Heart left ventricle (tissue), 16 donors: ENCODE measurements around the gene MUC2. TPM values are rescaled to one million over a fixed set of nuclear protein-coding genes. Genes with fewer than 3 reads are reported as not detected.

Source experiments
- ATAC-seq, 4 donors: fragments of 200-7000 bp; cut with Tn5 transposase; one replicate each; pipeline ENCODE4 v1.9.1; 2020 to 2022; ENCODE audit warnings: moderate library complexity in 4 of 4, mild to moderate bottlenecking in 3 of 4, moderate number of reproducible peaks in 1 of 4
- DNase-seq, 5 donors: peaks; one replicate each; pipeline ENCODE4 v3.0.0-alpha.2; 2020
- H3K27ac ChIP-seq, 12 donors: fragments of 200-600 bp; sonication (generic) in 4 of 12; one replicate each; pipeline versions ENCODE4 v1.5.0 to v1.8.0; 2016 to 2022; ENCODE audit warnings: mild to moderate bottlenecking in 2 of 12
- H3K27me3 ChIP-seq, 9 donors: fragments of 200-600 bp; sonication (generic) in 2 of 9; one replicate each; pipeline versions ENCODE4 v1.5.1 to v1.8.0; 2016 to 2022; ENCODE audit warnings: mild to moderate bottlenecking in 3 of 9
- H3K36me3 ChIP-seq, 9 donors: fragments of 200-600 bp; sonication (generic) in 2 of 9; one replicate each; pipeline versions ENCODE4 v1.5.0 to v1.8.0; 2018 to 2022; ENCODE audit warnings: mild to moderate bottlenecking in 2 of 9
- H3K4me1 ChIP-seq, 12 donors: fragments of 200-600 bp; sonication (generic) in 4 of 12; one replicate each; pipeline versions ENCODE4 v1.5.0 to v1.8.0; 2016 to 2022; ENCODE audit warnings: mild to moderate bottlenecking in 3 of 12
- H3K4me3 ChIP-seq, 12 donors: fragments of 200-600 bp; sonication (generic) in 4 of 12; one replicate each; pipeline versions ENCODE4 v1.5.0 to v1.8.0; 2017 to 2022; ENCODE audit warnings: mild to moderate bottlenecking in 9 of 12, moderate library complexity in 4 of 12
- H3K9me3 ChIP-seq, 12 donors: fragments of 200-600 bp; sonication (generic) in 4 of 12; one replicate each; pipeline versions ENCODE4 v1.5.0 to v1.8.0; 2016 to 2022; ENCODE audit warnings: mild to moderate bottlenecking in 1 of 12
- POLR2A ChIP-seq, 2 donors: fragments of 450-650 bp; IDR thresholded peaks; one replicate each; pipeline ENCODE4 v1.6.1; 2017; ENCODE audit warnings: antibody characterized with exemption in 2 of 2, mild to moderate bottlenecking in 2 of 2, moderate library complexity in 2 of 2
- WGBS, 4 donors: extraction: QIAGEN DNeasy Blood & Tissue Kit in 2 of 4; methylation state at CpG; one replicate each; pipeline versions ENCODE4 v1.1.5 to v1.1.7; 2013 to 2018; 5-methylcytosine and 5-hydroxymethylcytosine counted together
- intact Hi-C, 10 donors: fragments of 100-400 bp; cut with DNase I; formaldehyde crosslinking; loops; one replicate each; pipeline versions ENCODE4 v1.11.1 to v1.14.2; 2022
- polyA plus RNA-seq, 2 donors: library from polyadenylated mRNA; stranded (reverse); fragments of 200-250 nt; gene quantifications; one replicate each; pipeline ENCODE4 v1.2.3, GENCODE V29; 2013
- total RNA-seq, 9 donors: library from RNA; depleted of rRNA in 2 of 9; stranded (reverse); fragments of >200 nt in 2 of 9; fragmentation: NEBNext Ultra II Directional in 3 of 9; extraction: Animal tissue kit (Norgen Biotek cat#: 25700) in 3 of 9; gene quantifications; one replicate each; pipeline versions ENCODE4 v1.1.0 to v1.2.4, GENCODE V29; 2016 to 2023
- TF ChIP-seq, protein P1 (sequence below), 12 donors: fragments of 200-600 bp; sonication (generic) in 4 of 12; IDR thresholded peaks; one replicate each; pipeline versions ENCODE4 v1.5.0 to v1.8.0; 2018 to 2022; ENCODE audit warnings: antibody characterized with exemption in 12 of 12, mild to moderate bottlenecking in 5 of 12
- donor health status: ischemic (EF 13 %, LVEDD 7.1; RV severe dilation, severe dysfunction).
- donor health status: healthy with polysubstance abuse.
- donor health status: DM: no; HTN: yes; CAD: no.
- donor health status: DM: no; HTN: no; CAD: no.
- donor health status: ischemic (EF 25% LVEDD 6.9; RV normal size, moderate dysfunction).
- donor health status: ischemic (EF 25% LVEDD 5.7; RV mildly dilated, moderate dysfunction).
- donor health status: healthy.
- donor health status: DM: yes; HTN: yes; CAD: no.
- donor health status: ischemic (EF 35%, LVEDD 5.7; RV mildly dilated, moderate dysfunction).
- donor health status: nonischemic (EF 11% LVEDD 7.7; RV severe dilation, severe dysfunction).
- donor health status: DM: yes; HTN: yes; CAD: no.
- donor health status: PGD.
- donor health status: ischemic (EF 29% LVEDD 5.4; RV normal size, mild dysfunction).
- donor health status: nonischemic (EF 23%, LVEDD 6.1; RV moderate dilation, normal function).

Gene MUC2
- total and polyA plus RNA-seq, 11 donors: 0.01 to 0.07 TPM; not detected in 9

- Histone ChIP-seq H3K4me1 (peaks cover 0 to 15% (median 0%) of the 10 kb centered on the region in 12 donors), H3K36me3 (no peaks in the 10 kb centered on the region), H3K9me3 (peaks cover 0 to 13% (median 2%) of the 10 kb centered on the region in 12 donors), H3K4me3 (no peak overlapping the region), H3K27ac (no peak overlapping the region), H3K27me3 (peaks cover 0 to 31% (median 2%) of the 10 kb centered on the region in 9 donors)
- intact Hi-C loops: loop anchor here in 5 of 10 donors (10.0 kb wide), 1 partner anchor 133 kb away; the partner anchor contains the start of gene AP2A2 (in 5 of the 5)
- no peak for TF ChIP-seq POLR2A (IDR thresholded peaks at IDR 0.05)
- TF ChIP-seq, protein P1, sequence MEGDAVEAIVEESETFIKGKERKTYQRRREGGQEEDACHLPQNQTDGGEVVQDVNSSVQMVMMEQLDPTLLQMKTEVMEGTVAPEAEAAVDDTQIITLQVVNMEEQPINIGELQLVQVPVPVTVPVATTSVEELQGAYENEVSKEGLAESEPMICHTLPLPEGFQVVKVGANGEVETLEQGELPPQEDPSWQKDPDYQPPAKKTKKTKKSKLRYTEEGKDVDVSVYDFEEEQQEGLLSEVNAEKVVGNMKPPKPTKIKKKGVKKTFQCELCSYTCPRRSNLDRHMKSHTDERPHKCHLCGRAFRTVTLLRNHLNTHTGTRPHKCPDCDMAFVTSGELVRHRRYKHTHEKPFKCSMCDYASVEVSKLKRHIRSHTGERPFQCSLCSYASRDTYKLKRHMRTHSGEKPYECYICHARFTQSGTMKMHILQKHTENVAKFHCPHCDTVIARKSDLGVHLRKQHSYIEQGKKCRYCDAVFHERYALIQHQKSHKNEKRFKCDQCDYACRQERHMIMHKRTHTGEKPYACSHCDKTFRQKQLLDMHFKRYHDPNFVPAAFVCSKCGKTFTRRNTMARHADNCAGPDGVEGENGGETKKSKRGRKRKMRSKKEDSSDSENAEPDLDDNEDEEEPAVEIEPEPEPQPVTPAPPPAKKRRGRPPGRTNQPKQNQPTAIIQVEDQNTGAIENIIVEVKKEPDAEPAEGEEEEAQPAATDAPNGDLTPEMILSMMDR (IDR thresholded peaks at IDR 0.05): no peak
- DNase-seq (peak in 1 of 5 donors; percentile 23), ATAC-seq (no peak)
- WGBS, 4 donors: 84 to 92% (median 85%) methylated on average over 16 of the region's 16 CpGs
These were observed 16.9 kb upstream of the MUC2 start for GRCh38 chr11:1057806-1058205.

DNA sequence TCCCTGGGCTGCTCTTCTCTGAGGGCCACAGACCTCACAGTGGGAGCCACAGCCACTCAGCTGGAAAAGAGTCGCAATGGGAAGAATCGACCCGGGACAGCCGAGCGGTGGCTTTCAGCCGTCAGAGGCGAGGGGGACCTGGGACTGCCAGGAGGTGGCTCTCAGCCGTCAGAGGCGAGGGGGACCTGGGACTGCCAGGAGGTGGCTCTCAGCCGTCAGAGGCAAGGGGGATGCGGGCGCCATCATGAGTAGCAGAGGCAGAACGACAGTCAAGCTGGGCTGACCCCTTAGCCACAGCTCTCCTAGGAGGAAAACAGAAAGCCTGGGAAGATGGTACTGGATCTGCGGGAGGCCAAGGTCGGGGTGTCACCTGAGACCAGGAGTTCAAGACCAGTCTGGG lies 14.9 kb upstream of the MUC2 start:
- TF ChIP-seq, protein P1 (IDR thresholded peaks at IDR 0.05): no peak
- TF ChIP-seq POLR2A (IDR thresholded peaks at IDR 0.05): no peak
- intact Hi-C loops: loop anchor here in 5 of 10 donors (10.0 kb wide), 1 partner anchor 135 kb away; the partner anchor contains the start of gene AP2A2 (in 5 of the 5)

GRCh38 chr11:1060410-1060809 lies 14.3 kb upstream of the MUC2 start:
- Histone ChIP-seq H3K9me3 (peaks cover 0 to 14% (median 2%) of the 10 kb centered on the region in 12 donors), H3K36me3 (no peaks in the 10 kb centered on the region), H3K4me3 (no peak overlapping the region), H3K4me1 (peaks cover 0 to 9% (median 5%) of the 10 kb centered on the region in 12 donors), H3K27me3 (peaks cover 0 to 10% (median 0%) of the 10 kb centered on the region in 9 donors), H3K27ac (no peak overlapping the region)
- intact Hi-C loops: no loop called here
- ATAC-seq (no peak), DNase-seq (peak in 2 of 5 donors; percentile 14 to 32)
- TF ChIP-seq, protein P1 (IDR thresholded peaks at IDR 0.05): no peak
- TF ChIP-seq POLR2A (IDR thresholded peaks at IDR 0.05): no peak
- WGBS, 4 donors: 83 to 89% (median 88%) methylated on average over 16 of the region's 16 CpGs

More for the DNA sequence above, 14.9 kb upstream of the MUC2 start:
- ATAC-seq (no peak), DNase-seq (peak in 1 of 5 donors; percentile 11)
- H3K36me3 ChIP-seq: no peaks in the 10 kb centered on the region
- peaks cover 0 to 14% (median 2%) of the 10 kb centered on the region in 12 donors for H3K9me3 ChIP-seq
- H3K4me1 ChIP-seq: peaks cover 0 to 9% (median 5%) of the 10 kb centered on the region in 12 donors
- H3K27me3 ChIP-seq: peaks cover 0 to 16% (median 0%) of the 10 kb centered on the region in 9 donors
- H3K4me3 ChIP-seq: no peak overlapping the region
- H3K27ac ChIP-seq: no peak overlapping the region
- WGBS, 4 donors: 62 to 70% (median 67%) methylated on average over 15 of the region's 15 CpGs

DNA sequence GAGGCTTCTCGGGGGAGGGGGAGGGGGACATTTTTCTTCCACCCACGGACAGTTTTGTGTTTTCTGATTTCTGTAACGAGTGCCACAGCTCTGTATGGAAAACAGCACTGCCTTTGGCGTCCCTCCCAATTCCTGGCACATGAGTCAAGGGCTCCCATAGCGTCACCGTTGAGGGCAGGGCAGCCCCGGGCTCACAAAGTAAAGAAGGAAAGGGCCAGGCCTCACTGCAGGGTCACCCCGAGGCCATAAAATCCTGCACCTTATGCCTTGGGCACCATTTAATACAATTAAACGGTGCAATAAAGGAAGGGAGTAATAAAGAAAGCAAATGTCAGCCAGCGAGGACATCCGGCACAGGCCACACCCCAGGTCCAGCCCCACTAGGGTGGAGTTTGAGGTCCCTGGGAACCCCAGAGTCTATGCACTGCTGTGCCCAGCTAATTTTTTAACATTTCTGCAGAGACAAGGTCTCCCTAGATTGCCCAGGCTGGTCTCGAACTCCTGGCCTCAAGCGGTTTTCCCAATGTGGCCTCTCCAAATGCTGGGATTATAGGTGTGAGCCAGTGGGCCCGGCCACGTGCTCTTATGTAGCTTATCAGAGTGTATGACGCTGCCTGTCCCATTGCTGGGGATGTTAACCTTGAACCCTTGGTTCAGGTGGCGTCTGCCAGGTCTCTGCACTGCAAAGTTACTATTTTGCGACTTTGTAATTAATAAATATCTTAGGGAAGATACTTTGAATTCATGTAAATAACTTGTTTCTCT lies 13.6 kb upstream of the MUC2 start:
- TF ChIP-seq POLR2A (IDR thresholded peaks at IDR 0.05): no peak
- TF ChIP-seq, protein P1 (IDR thresholded peaks at IDR 0.05): no peak
- H3K36me3 ChIP-seq: no peaks in the 10 kb centered on the region
- ATAC-seq (peak in 3 of 4 donors; percentile 57 to 85 (median 63)), DNase-seq (peak in 1 of 5 donors; percentile 24)
- H3K9me3 ChIP-seq: peaks cover 0 to 14% (median 2%) of the 10 kb centered on the region in 12 donors
- H3K27me3 ChIP-seq: peaks cover 0 to 4% (median 0%) of the 10 kb centered on the region in 9 donors
- no peak overlapping the region for H3K4me3 ChIP-seq
- intact Hi-C loops: no loop called here
- peaks cover 0 to 9% (median 5%) of the 10 kb centered on the region in 12 donors for H3K4me1 ChIP-seq
- no peak overlapping the region for H3K27ac ChIP-seq
- WGBS, 4 donors: 66 to 72% (median 69%) methylated on average over 18 of the region's 18 CpGs
